Tibial nerve (tissue), 4 donors: Measurements from ENCODE around the gene TAS1R1. TPM values are rescaled to one million over a fixed set of nuclear protein-coding genes. Genes with fewer than 3 reads are reported as not detected.
A peak's percentile ranks its signal among the peaks of the same experiment; 100 is the strongest.

ENCODE experiments used
- DNase-seq, 2 donors: peaks; one replicate each; pipeline ENCODE4 v3.0.0-alpha.2; 2019; ENCODE audit warnings: low spot score in 2 of 2
- H3K27ac ChIP-seq, 4 donors: fragments of 200-600 bp; sonication (generic) in 3 of 4; one replicate each; pipeline ENCODE4 v1.5.1; 2017 to 2019; ENCODE audit warnings: mild to moderate bottlenecking in 1 of 4
- H3K27me3 ChIP-seq, 2 donors: fragments of 200-600 bp; sonication (generic) in 1 of 2; one replicate each; pipeline versions ENCODE4 v1.5.1 to v1.6.0; 2017 to 2019
- H3K36me3 ChIP-seq, 3 donors: fragments of 200-600 bp; sonication (generic); one replicate each; pipeline ENCODE4 v1.5.1; 2018 to 2019
- H3K4me1 ChIP-seq, 4 donors: fragments of 200-600 bp; sonication (generic) in 3 of 4; one replicate each; pipeline ENCODE4 v1.5.1; 2017 to 2019
- H3K4me3 ChIP-seq, 4 donors: fragments of 200-600 bp; sonication (generic) in 3 of 4; one replicate each; pipeline ENCODE4 v1.5.1; 2017 to 2019; ENCODE audit warnings: mild to moderate bottlenecking in 1 of 4, moderate library complexity in 1 of 4
- H3K9me3 ChIP-seq, 4 donors: fragments of 200-600 bp; sonication (generic) in 3 of 4; one replicate each; pipeline ENCODE4 v1.5.1; 2017 to 2019
- EP300 ChIP-seq, 2 donors: sonication (generic); formaldehyde crosslinking; IDR thresholded peaks; one replicate each; pipeline ENCODE4 v1.6.1; 2017; ENCODE audit warnings: antibody characterized with exemption in 2 of 2, mild to moderate bottlenecking in 1 of 2
- POLR2A ChIP-seq, 2 donors: fragments of 450-650 bp; IDR thresholded peaks; one replicate each; pipeline ENCODE4 v1.6.1; 2017; ENCODE audit warnings: antibody characterized with exemption in 2 of 2, mild to moderate bottlenecking in 2 of 2, moderate library complexity in 2 of 2
- WGBS, 2 donors: methylation state at CpG; one replicate each; pipeline ENCODE4 v1.1.5; 2018; 5-methylcytosine and 5-hydroxymethylcytosine counted together
- total RNA-seq, 4 donors: library from RNA; depleted of rRNA; stranded (reverse); fragments of >200 nt; gene quantifications; one replicate each; pipeline ENCODE4 v1.1.0, GENCODE V29; 2016
- TF ChIP-seq, protein P1 (sequence below), 5 experiments: fragments of 200-600 bp in 3 of 5; fragments of 450-650 bp in 2 of 5; sonication (generic) in 3 of 5; IDR thresholded peaks; one replicate each; pipeline ENCODE4 v1.5.1; 2016 to 2019; ENCODE audit warnings: antibody characterized with exemption in 5 of 5, mild to moderate bottlenecking in 3 of 5, moderate library complexity in 2 of 5

Gene TAS1R1
- total RNA-seq, 4 donors from 2014 or later, result 0.22 to 0.78 TPM; not detected in 2

DNA sequence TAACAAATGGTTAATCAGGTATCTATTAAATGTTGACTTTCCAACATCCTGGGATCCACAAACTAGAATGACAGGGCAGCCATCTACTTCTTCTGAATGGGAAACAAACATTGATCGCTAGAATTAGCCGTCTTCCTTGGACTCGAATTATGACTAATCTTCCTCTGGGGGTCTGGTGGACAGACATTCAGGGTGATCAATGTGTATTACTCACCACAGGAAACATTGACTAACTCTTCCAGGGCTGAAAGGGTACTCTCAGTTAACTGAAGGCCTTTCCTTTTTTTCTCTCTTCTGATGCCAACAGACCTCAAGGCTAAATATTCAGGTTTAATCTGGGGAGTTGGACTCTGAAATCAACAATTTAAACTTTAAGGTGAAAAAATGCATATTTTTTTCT lies 10.3 kb upstream of the TAS1R1 start:
- Histone ChIP-seq H3K36me3 (peaks cover 2 to 95% (median 16%) of the 10 kb centered on the region in 3 donors), H3K27me3 (no peaks in the 10 kb centered on the region)
- 79 to 81% methylated on average over 3 of the region's 3 CpGs for WGBS, 2 donors

DNA sequence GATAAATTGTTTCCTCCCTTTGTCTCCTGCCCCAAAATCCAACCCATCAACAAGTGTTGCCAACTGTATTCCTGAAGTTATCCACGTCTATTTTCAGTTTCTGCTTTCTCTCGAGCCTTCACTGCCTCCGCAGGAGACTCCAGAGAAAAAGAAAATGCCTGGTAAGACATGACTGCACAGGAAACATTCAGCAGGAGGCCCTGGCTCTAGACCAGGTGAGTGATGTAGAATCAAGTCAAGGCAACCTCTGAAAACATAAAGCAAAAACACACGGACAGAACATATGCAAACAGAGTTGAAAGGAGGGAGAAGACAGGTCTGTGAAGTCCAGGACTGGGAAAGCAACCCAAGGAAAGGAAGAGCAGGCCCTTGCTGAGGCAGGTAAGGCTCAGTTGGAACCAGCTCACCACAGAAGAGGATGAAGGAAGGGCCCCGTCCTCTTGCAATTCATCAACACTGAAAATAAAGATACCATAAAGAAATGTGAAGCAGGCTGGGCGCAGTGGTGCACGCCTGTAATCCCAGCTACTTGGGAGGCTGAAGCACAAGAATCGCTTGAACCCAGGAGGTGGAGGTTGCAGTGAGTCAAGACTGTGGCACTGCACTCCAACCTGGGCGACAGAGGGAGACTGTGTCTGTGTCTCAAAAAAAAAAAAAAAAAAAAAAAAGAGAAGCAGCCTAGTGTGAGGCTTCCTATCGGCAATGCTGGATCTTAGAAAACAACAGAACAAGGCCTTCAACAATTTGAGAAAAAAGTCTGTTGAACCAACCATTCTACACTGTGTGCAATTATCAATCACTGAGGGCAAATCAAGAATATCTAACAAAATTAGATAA lies 9.6 kb upstream of the TAS1R1 start:
- Histone ChIP-seq H3K4me3 (no peak overlapping the region), H3K27ac (peak overlapping the region in 1 of 4 donors; percentile 7), H3K36me3 (peaks cover 2 to 98% (median 16%) of the 10 kb centered on the region in 3 donors), H3K4me1 (peaks cover 0 to 7% (median 0%) of the 10 kb centered on the region in 4 donors), H3K27me3 (no peaks in the 10 kb centered on the region), H3K9me3 (no peaks in the 10 kb centered on the region)
- TF ChIP-seq, protein P1, sequence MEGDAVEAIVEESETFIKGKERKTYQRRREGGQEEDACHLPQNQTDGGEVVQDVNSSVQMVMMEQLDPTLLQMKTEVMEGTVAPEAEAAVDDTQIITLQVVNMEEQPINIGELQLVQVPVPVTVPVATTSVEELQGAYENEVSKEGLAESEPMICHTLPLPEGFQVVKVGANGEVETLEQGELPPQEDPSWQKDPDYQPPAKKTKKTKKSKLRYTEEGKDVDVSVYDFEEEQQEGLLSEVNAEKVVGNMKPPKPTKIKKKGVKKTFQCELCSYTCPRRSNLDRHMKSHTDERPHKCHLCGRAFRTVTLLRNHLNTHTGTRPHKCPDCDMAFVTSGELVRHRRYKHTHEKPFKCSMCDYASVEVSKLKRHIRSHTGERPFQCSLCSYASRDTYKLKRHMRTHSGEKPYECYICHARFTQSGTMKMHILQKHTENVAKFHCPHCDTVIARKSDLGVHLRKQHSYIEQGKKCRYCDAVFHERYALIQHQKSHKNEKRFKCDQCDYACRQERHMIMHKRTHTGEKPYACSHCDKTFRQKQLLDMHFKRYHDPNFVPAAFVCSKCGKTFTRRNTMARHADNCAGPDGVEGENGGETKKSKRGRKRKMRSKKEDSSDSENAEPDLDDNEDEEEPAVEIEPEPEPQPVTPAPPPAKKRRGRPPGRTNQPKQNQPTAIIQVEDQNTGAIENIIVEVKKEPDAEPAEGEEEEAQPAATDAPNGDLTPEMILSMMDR (IDR thresholded peaks at IDR 0.05), result no peak
- TF ChIP-seq EP300 (IDR thresholded peaks at IDR 0.05), result no peak
- no peak for TF ChIP-seq POLR2A (IDR thresholded peaks at IDR 0.05)
- WGBS, 2 donors, result 68 to 69% methylated on average over 10 of the region's 10 CpGs
- DNase-seq, result no peak

More for the DNA sequence above, 10.3 kb upstream of the TAS1R1 start:
- TF ChIP-seq EP300 (IDR thresholded peaks at IDR 0.05), result no peak
- TF ChIP-seq, protein P1 (IDR thresholded peaks at IDR 0.05), result no peak
- TF ChIP-seq POLR2A (IDR thresholded peaks at IDR 0.05), result no peak
- Histone ChIP-seq H3K4me1 (peaks cover 0 to 7% (median 0%) of the 10 kb centered on the region in 4 donors), H3K27ac (peak overlapping the region in 1 of 4 donors; percentile 7), H3K9me3 (no peaks in the 10 kb centered on the region), H3K4me3 (no peak overlapping the region)
- no peak for DNase-seq

DNA sequence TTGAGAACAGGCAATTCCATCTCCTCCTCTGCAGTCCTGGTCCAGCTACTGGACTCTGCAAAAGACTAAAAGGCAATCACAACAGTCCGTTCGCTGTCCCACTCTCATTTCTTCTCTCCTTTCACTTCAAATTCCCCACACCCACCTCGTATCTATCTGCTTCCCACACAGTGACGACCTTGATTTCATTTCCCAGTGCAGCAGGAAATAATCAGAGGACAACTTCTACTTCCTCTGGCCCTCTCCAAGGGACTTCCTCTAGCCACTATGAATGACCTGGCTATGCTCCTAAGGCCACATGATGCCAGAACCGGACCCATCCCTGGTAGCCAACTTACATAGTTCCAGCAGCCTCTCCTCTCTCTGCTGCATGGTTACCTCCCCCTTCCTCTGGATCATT lies 8.8 kb upstream of the TAS1R1 start:
- 60 to 65% methylated on average over 5 of the region's 5 CpGs for WGBS, 2 donors
- no peaks in the 10 kb centered on the region for H3K9me3 ChIP-seq
- peaks cover 2 to 91% (median 16%) of the 10 kb centered on the region in 3 donors for H3K36me3 ChIP-seq
- no peak overlapping the region for H3K4me3 ChIP-seq
- peak in 1 of 2 donors; percentile 9 for TF ChIP-seq EP300 (IDR thresholded peaks at IDR 0.05)
- TF ChIP-seq, protein P1 (IDR thresholded peaks at IDR 0.05), result no peak
- no peaks in the 10 kb centered on the region for H3K27me3 ChIP-seq
- no peak for DNase-seq
- H3K27ac ChIP-seq, result no peak overlapping the region
- peaks cover 0 to 7% (median 0%) of the 10 kb centered on the region in 4 donors for H3K4me1 ChIP-seq

DNA sequence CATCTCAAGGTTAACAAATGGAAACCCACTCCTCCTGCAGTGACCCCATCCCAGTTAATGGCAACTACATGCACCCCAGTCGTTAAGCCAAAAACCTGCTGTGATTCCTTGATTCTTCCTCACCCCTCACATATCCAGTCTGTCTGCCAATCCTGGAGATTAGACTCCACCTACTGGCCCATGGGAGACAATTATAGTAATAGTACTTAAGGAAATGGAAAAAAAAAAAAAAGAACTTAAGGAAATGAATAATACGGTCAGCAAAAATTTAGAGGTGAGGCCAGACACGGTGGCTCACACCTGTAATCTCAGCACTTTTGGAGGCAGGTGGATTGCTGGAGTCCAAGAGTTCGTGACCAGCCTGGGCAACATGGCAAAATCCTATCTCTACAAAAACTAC lies 7.8 kb upstream of the TAS1R1 start:
- 61 to 64% methylated on average over 4 of the region's 4 CpGs for WGBS, 2 donors
- Histone ChIP-seq H3K4me1 (peaks cover 0 to 11% (median 0%) of the 10 kb centered on the region in 4 donors), H3K36me3 (peaks cover 2 to 82% (median 16%) of the 10 kb centered on the region in 3 donors), H3K9me3 (no peaks in the 10 kb centered on the region), H3K4me3 (no peak overlapping the region), H3K27me3 (no peaks in the 10 kb centered on the region), H3K27ac (no peak overlapping the region)
- TF ChIP-seq, protein P1 (IDR thresholded peaks at IDR 0.05), result no peak
- no peak for DNase-seq
